Endothelial cell of umbilical vein (primary cell): ENCODE results near the gene SLC22A23. TPM values are rescaled to one million over a fixed set of nuclear protein-coding genes. Genes with fewer than 3 reads are reported as not detected.

Source experiments
- BruUV-seq: library from RNA; stranded (reverse); fragments of 400-500 nt; replicated peaks from 2 replicates; lab custom pipeline; 2021; lab: Mats Ljungman, UMichigan
- CTCF ChIA-PET: fragments of 300-600, 350-600 bp; sonication (Branson Sonifier 250); formaldehyde crosslinking; loops from one replicate; lab custom pipeline; 2021; ENCODE audit warnings: antibody characterized with exemption, inconsistent platforms; lab: Charles Lee
- POLR2A ChIA-PET: fragments of 300-600, 350-600 bp; sonication (Branson Sonifier 250); formaldehyde crosslinking; loops from one replicate; lab custom pipeline; 2021; ENCODE audit warnings: antibody characterized with exemption, inconsistent platforms; lab: Charles Lee
- DNase-seq: peaks from one replicate; pipeline ENCODE4 v3.0.0-alpha.2; 2011; ENCODE audit warnings: low read depth, low spot score
- FAIRE-seq: peaks from 2 replicates; lab custom pipeline; 2011; peaks lifted over from hg19 to GRCh38; lab: Jason Lieb, UNC
- H2AFZ ChIP-seq: 2 replicates; pipeline ENCODE4 v1.6.0; 2012; ENCODE audit warnings: low read depth, low read length, control low read depth, inconsistent platforms
- H3K27ac ChIP-seq: 2 replicates; pipeline ENCODE4 v1.5.1; 2011; ENCODE audit warnings: low read depth, mild to moderate bottlenecking, control low read depth, low read length, moderate library complexity; ENCODE audit not compliant: insufficient read depth
- H3K27me3 ChIP-seq, 2 experiments: 2 replicates each; pipeline versions ENCODE4 v1.6.0 to v1.6.1; 2011; ENCODE audit warnings: low read length in 2 of 2, mixed read lengths in 1 of 2; ENCODE audit not compliant: control insufficient read depth in 2 of 2, insufficient read depth in 2 of 2
- H3K36me3 ChIP-seq, 2 experiments: 2 replicates in 1 of 2; 3 replicates in 1 of 2; pipeline ENCODE4 v1.5.1; 2011; ENCODE audit warnings: low read length in 2 of 2, mild to moderate bottlenecking in 1 of 2, moderate library complexity in 1 of 2; ENCODE audit not compliant: control insufficient read depth in 2 of 2, insufficient read depth in 2 of 2; ENCODE audit errors: extremely low read depth in 1 of 2
- H3K4me1 ChIP-seq: 3 replicates; pipeline ENCODE4 v1.5.1; 2011; ENCODE audit warnings: mild to moderate bottlenecking, low read length; ENCODE audit not compliant: control insufficient read depth, insufficient read depth; ENCODE audit errors: extremely low read depth
- H3K4me2 ChIP-seq: 2 replicates; pipeline ENCODE4 v1.6.1; 2011; ENCODE audit warnings: low read length, control low read depth, mixed read lengths; ENCODE audit not compliant: insufficient read depth
- H3K4me3 ChIP-seq, 3 experiments: fragments of 200-600 bp in 1 of 3; sonication (generic), shearing (Covaris generic) in 1 of 3; replicated peaks in 1 of 3; 2 replicates each; pipeline ENCODE4 v1.5.1; 2011 to 2016; ENCODE audit warnings: control low read depth in 3 of 3, low read length in 3 of 3, mild to moderate bottlenecking in 2 of 3, inconsistent platforms in 1 of 3, low read depth in 1 of 3, moderate library complexity in 1 of 3; ENCODE audit not compliant: insufficient read depth in 1 of 3
- H3K79me2 ChIP-seq: 2 replicates; pipeline ENCODE4 v1.6.0; 2012; ENCODE audit warnings: low read length, inconsistent platforms; ENCODE audit not compliant: control insufficient read depth, insufficient read depth
- H3K9ac ChIP-seq: replicated peaks from 2 replicates; pipeline ENCODE3; 2011; ENCODE audit warnings: low read length, control low read depth; ENCODE audit not compliant: insufficient read depth; ENCODE audit errors: extremely low read depth
- H3K9me1 ChIP-seq: replicated peaks from 3 replicates; pipeline ENCODE4 v1.6.0; 2011; ENCODE audit warnings: mild to moderate bottlenecking, low read length; ENCODE audit not compliant: control insufficient read depth, insufficient read depth; ENCODE audit errors: extremely low read depth
- H3K9me3 ChIP-seq: replicated peaks from 2 replicates; pipeline ENCODE4 v1.5.1; 2012; ENCODE audit warnings: low read length, inconsistent platforms; ENCODE audit not compliant: control insufficient read depth, insufficient read depth
- H4K20me1 ChIP-seq: replicated peaks from 2 replicates; pipeline ENCODE3; 2011; ENCODE audit warnings: mild to moderate bottlenecking, low read length; ENCODE audit not compliant: control insufficient read depth, insufficient read depth; ENCODE audit errors: extremely low read depth
- CTCF ChIP-seq, 2 donors: IDR thresholded peaks; 1 replicate in 1 of 2; 2 replicates in 1 of 2; pipeline ENCODE4 v1.5.1; 2011; ENCODE audit warnings: low read length in 2 of 2, mild to moderate bottlenecking in 2 of 2, moderate library complexity in 2 of 2, control low read depth in 1 of 2, inconsistent platforms in 1 of 2, low read depth in 1 of 2; ENCODE audit not compliant: insufficient read depth in 1 of 2; ENCODE audit errors: extremely low read depth in 1 of 2
- EZH2 ChIP-seq: IDR thresholded peaks from 2 replicates; pipeline ENCODE4 v1.6.1; 2012; ENCODE audit warnings: borderline replicate concordance, low read depth, mild to moderate bottlenecking, moderate library complexity, low read length, inconsistent platforms; ENCODE audit not compliant: severe bottlenecking
- GATA2 ChIP-seq: IDR thresholded peaks from 2 replicates; pipeline ENCODE4 v1.7.0; 2011; ENCODE audit warnings: low read depth, mild to moderate bottlenecking, moderate library complexity, mixed read lengths, low read length; ENCODE audit not compliant: insufficient read length, insufficient read depth
- MYC ChIP-seq: IDR thresholded peaks from one replicate; pipeline ENCODE4 v1.6.1; 2011; ENCODE audit warnings: mild to moderate bottlenecking, low read depth, low read length
- POLR2A ChIP-seq: IDR thresholded peaks from 2 replicates; pipeline ENCODE4 v1.6.1; 2012; ENCODE audit warnings: low read depth, mild to moderate bottlenecking, control low read depth, low read length
- POLR2AphosphoS5 ChIP-seq: IDR thresholded peaks from 2 replicates; pipeline ENCODE4 v1.6.1; 2012; ENCODE audit warnings: low read depth, mild to moderate bottlenecking, control low read depth, low read length, moderate library complexity; ENCODE audit not compliant: insufficient read depth
- dilution Hi-C: fragments of 300-500 bp; cut with MboI; formaldehyde crosslinking; loops from one replicate; pipeline ENCODE4 v1.15.0; 2019; ENCODE audit warnings: low sequenced_read_pairs; ENCODE audit not compliant: extremely low pct_ligation_motif_present
- intact Hi-C: fragments of 100-400 bp; cut with micrococcal nuclease; formaldehyde crosslinking; loops from one replicate; pipeline ENCODE4 v1.10.0; 2022
- polyA plus RNA-seq, 4 experiments: library from polyadenylated mRNA; depleted of rRNA in 3 of 4; stranded (reverse) in 3 of 4; unstranded in 1 of 4; fragments of >200 nt; gene quantifications; 2 replicates each; pipeline versions ENCODE4 v1.2.1 to v1.2.3, GENCODE V29; 2011 to 2012; ENCODE audit warnings: missing spikeins in 1 of 4
- total RNA-seq: library from RNA; stranded (reverse); gene quantifications from 2 replicates; pipeline ENCODE4 v1.2.3, GENCODE V29; 2021

The SLC22A23 gene
- total and polyA plus RNA-seq, 2 donors (not counting 3 experiments of a cell fraction or from before 2014, with no cell fraction given): 4.2 to 14.3 TPM

- Histone ChIP-seq H3K4me3 (no peak overlapping the region), H2AFZ (no peak overlapping the region), H3K79me2 (no peaks in the 10 kb centered on the region), H3K27me3 (no peaks in the 10 kb centered on the region), H3K9me1 (no peaks in the 10 kb centered on the region), H3K36me3 (no peaks in the 10 kb centered on the region), H3K27ac (no peak overlapping the region), H3K4me2 (no peak overlapping the region), H3K9me3 (no peaks in the 10 kb centered on the region), H3K9ac (no peak overlapping the region), H4K20me1 (no peaks in the 10 kb centered on the region), H3K4me1 (no peaks in the 10 kb centered on the region)
- no TSS peak for BruUV-seq
- DNase-seq: no peak
- ChIA-PET POLR2A (no interaction called here), CTCF (no interaction called here)
- TF ChIP-seq POLR2AphosphoS5: no peak
- no peak for TF ChIP-seq POLR2A
- TF ChIP-seq MYC: no peak
- no peak for TF ChIP-seq GATA2
- TF ChIP-seq EZH2: no peak
- dilution Hi-C loops (no loop called here), intact Hi-C loops (no loop called here)
- no peak for FAIRE-seq
Measured at GRCh38 chr6:3407840-3408239, 49.0 kb downstream of the SLC22A23 start.

- no peaks in the 10 kb centered on the region for H4K20me1 ChIP-seq
- TF ChIP-seq CTCF (IDR thresholded peaks at IDR 0.05; ENCODE audit: extremely low read depth in 1 of 2, insufficient read depth in 1 of 2, low read depth in 1 of 2, low read length in 2 of 2): no peak
- H3K27ac ChIP-seq: no peak overlapping the region
- no peaks in the 10 kb centered on the region for H3K9me3 ChIP-seq
- H3K4me1 ChIP-seq: no peaks in the 10 kb centered on the region
- dilution Hi-C loops (no loop called here), intact Hi-C loops (no loop called here)
- no peak overlapping the region for H3K9ac ChIP-seq
- H3K9me1 ChIP-seq: no peaks in the 10 kb centered on the region
- ChIA-PET POLR2A (no interaction called here), CTCF (interaction anchor here (0.6 to 1.4 kb wide), 2 partner anchors 8 to 26 kb away, joined by 3 to 4 read pairs; no protein-coding TSS in a partner anchor)
- no peak overlapping the region for H3K4me2 ChIP-seq
- no peaks in the 10 kb centered on the region for H3K79me2 ChIP-seq
- no peak for DNase-seq
- BruUV-seq: no TSS peak
- no peaks in the 10 kb centered on the region for H3K36me3 ChIP-seq
- no peak for FAIRE-seq
- no peak overlapping the region for H2AFZ ChIP-seq
- no peaks in the 10 kb centered on the region for H3K27me3 ChIP-seq
- no peak overlapping the region for H3K4me3 ChIP-seq
Measured at GRCh38 chr6:3406891-3407809, 49.7 kb downstream of the SLC22A23 start.
